K562 (cell line): Measurements from ENCODE around the gene AP4E1. TPM values are rescaled to one million over a fixed set of nuclear protein-coding genes. Genes with fewer than 3 reads are reported as not detected.

Source experiments
- ATAC-seq: fragments of 200-7000 bp; cut with Tn5 transposase; 3 replicates; pipeline ENCODE4 v1.9.1; 2020; ENCODE audit warnings: moderate library complexity
- BruUV-seq: library from RNA; stranded (reverse); fragments of 400-500 nt; replicated peaks from 2 replicates; lab custom pipeline; 2021; lab: Mats Ljungman, UMichigan
- CTCF ChIA-PET: fragments of 300-600 bp; formaldehyde crosslinking; extraction: SDS; loops from one replicate; lab custom pipeline; 2021; ENCODE audit warnings: low intra/inter-chr PET ratio; lab: Yijun Ruan, JAX
- POLR2A ChIA-PET: fragments of 300-600, 350-650 bp; sonication (Branson Sonifier 250); formaldehyde crosslinking; extraction: SDS; loops from one replicate; lab custom pipeline; 2021; ENCODE audit warnings: antibody characterized with exemption, inconsistent platforms; lab: Yijun Ruan, JAX
- DNase-seq, 4 experiments: peaks; one replicate each; pipeline versions ENCODE4 v3.0.0 to v3.0.0-alpha.2; 2011 to 2018; ENCODE audit warnings: low spot score in 3 of 4, mixed read lengths in 3 of 4; ENCODE audit errors: extremely low read depth in 1 of 4
- FAIRE-seq: peaks from 2 replicates; lab custom pipeline; 2011; peaks lifted over from hg19 to GRCh38; lab: Jason Lieb, UNC
- H2AFZ ChIP-seq: 2 replicates; pipeline ENCODE4 v1.6.0; 2011; ENCODE audit warnings: low read depth, low read length, control low read depth, inconsistent platforms
- H3K27ac ChIP-seq: fragments of 200-600 bp; 3 replicates; pipeline ENCODE4 v1.8.0; 2011; ENCODE audit warnings: low read depth, mild to moderate bottlenecking, control low read depth, inconsistent platforms, low read length, moderate library complexity, mixed read lengths; ENCODE audit errors: extremely low read depth
- H3K27me3 ChIP-seq, 2 experiments: fragments of 300-600 bp in 1 of 2; 2 replicates in 1 of 2; 3 replicates in 1 of 2; pipeline versions ENCODE4 v1.6.0 to v1.8.0; 2011; ENCODE audit warnings: inconsistent platforms in 2 of 2, low read length in 2 of 2, mild to moderate bottlenecking in 1 of 2, mixed read lengths in 1 of 2, moderate library complexity in 1 of 2; ENCODE audit not compliant: control insufficient read depth in 2 of 2, insufficient read depth in 2 of 2
- H3K36me3 ChIP-seq: fragments of 300-600 bp; 3 replicates; pipeline ENCODE4 v1.8.0; 2011; ENCODE audit warnings: mild to moderate bottlenecking, low read length, inconsistent platforms; ENCODE audit not compliant: control insufficient read depth, insufficient read depth
- H3K4me1 ChIP-seq, 2 experiments: fragments of 200-600 bp in 1 of 2; replicated peaks in 1 of 2; 2 replicates in 1 of 2; 3 replicates in 1 of 2; pipeline versions ENCODE4 v1.5.1 to v1.8.0; 2011; ENCODE audit warnings: inconsistent platforms in 2 of 2, low read length in 2 of 2, mild to moderate bottlenecking in 1 of 2, mixed read lengths in 1 of 2, moderate library complexity in 1 of 2; ENCODE audit not compliant: control insufficient read depth in 2 of 2, insufficient read depth in 2 of 2
- H3K4me2 ChIP-seq: 2 replicates; pipeline ENCODE4 v1.6.1; 2011; ENCODE audit warnings: low read length, control low read depth, inconsistent platforms, mixed read lengths; ENCODE audit not compliant: insufficient read depth
- H3K4me3 ChIP-seq: fragments of 200-600 bp; sonication (generic), shearing (Covaris generic); 2 replicates; pipeline ENCODE4 v1.5.1; 2016; ENCODE audit warnings: control low read depth, inconsistent platforms
- H3K79me2 ChIP-seq: fragments of 200-600 bp; 3 replicates; pipeline ENCODE4 v1.8.0; 2011; ENCODE audit warnings: low read length, inconsistent platforms; ENCODE audit not compliant: control insufficient read depth, insufficient read depth
- H3K9ac ChIP-seq, 2 experiments: 2 replicates each; pipeline versions ENCODE4 v1.6.0 to v1.6.1; 2011; ENCODE audit warnings: low read depth in 2 of 2, low read length in 2 of 2, control low read depth in 1 of 2, inconsistent platforms in 1 of 2, mild to moderate bottlenecking in 1 of 2, mixed read lengths in 1 of 2; ENCODE audit not compliant: insufficient read depth in 1 of 2
- H3K9me1 ChIP-seq: one replicate; pipeline ENCODE4 v1.6.0; 2011; ENCODE audit warnings: inconsistent platforms, mild to moderate bottlenecking, low read length, moderate library complexity; ENCODE audit not compliant: control insufficient read depth, insufficient read depth
- H3K9me3 ChIP-seq: replicated peaks from 2 replicates; pipeline ENCODE4 v1.5.1; 2011; ENCODE audit warnings: low read depth, low read length, inconsistent platforms; ENCODE audit not compliant: control insufficient read depth, insufficient read depth
- H4K20me1 ChIP-seq: replicated peaks from 2 replicates; pipeline ENCODE4 v1.6.1; 2011; ENCODE audit warnings: low read length, inconsistent platforms, mixed read lengths; ENCODE audit not compliant: control insufficient read depth, insufficient read depth
- BACH1 ChIP-seq: fragments of 200-800 bp; sonication (Bioruptor generic); IDR thresholded peaks from 2 replicates; pipeline ENCODE4 v1.6.1; 2016; ENCODE audit warnings: missing genetic modification characterization, missing compliant biosample characterization
- C11orf30 ChIP-seq: fragments of 450-650 bp; IDR thresholded peaks from 2 replicates; pipeline ENCODE4 v1.6.1; 2016; ENCODE audit warnings: low read depth, mild to moderate bottlenecking
- ETV6 ChIP-seq, 3 experiments: fragments of 150-350 bp in 1 of 3; sonication (generic) in 1 of 3; formaldehyde crosslinking in 1 of 3; IDR thresholded peaks; 2 replicates each; pipeline versions ENCODE4 v1.6.1 to v1.8.0; 2014 to 2022; ENCODE audit warnings: borderline replicate concordance in 2 of 3, low read depth in 2 of 3, antibody characterized with exemption in 1 of 3, low read length in 1 of 3, mild to moderate bottlenecking in 1 of 3, missing genetic modification reagents in 1 of 3
- KLF6 ChIP-seq: fragments of 250-450 bp; sonication (Bioruptor Pico); IDR thresholded peaks from 2 replicates; pipeline ENCODE4 v1.4.0; 2020; ENCODE audit warnings: mild to moderate bottlenecking, moderate library complexity, borderline replicate concordance
- LARP7 ChIP-seq: fragments of 450-650 bp; IDR thresholded peaks from 2 replicates; pipeline ENCODE4 v1.6.1; 2016
- MAFF ChIP-seq: IDR thresholded peaks from 2 replicates; pipeline ENCODE4 v1.6.1; 2012; ENCODE audit warnings: low read length, improper control_type of control experiment
- MAFG ChIP-seq: fragments of 450-650 bp; conservative IDR thresholded peaks from 2 replicates; pipeline ENCODE4 v1.6.1; 2016; ENCODE audit warnings: missing genetic modification characterization, missing compliant biosample characterization
- MAFK ChIP-seq: IDR thresholded peaks from 2 replicates; pipeline ENCODE4 v1.6.1; 2011; ENCODE audit warnings: low read length, improper control_type of control experiment
- RBM14 ChIP-seq: fragments of 200-400 bp; formaldehyde crosslinking; IDR thresholded peaks from 2 replicates; pipeline ENCODE4 v1.6.1; 2018; ENCODE audit warnings: low read depth, mild to moderate bottlenecking, low read length, moderate library complexity, borderline replicate concordance; ENCODE audit not compliant: insufficient read depth
- ZNF212 ChIP-seq: fragments of 450-650 bp; formaldehyde crosslinking; IDR thresholded peaks from 2 replicates; pipeline ENCODE4 v1.4.0; 2020; ENCODE audit warnings: mild to moderate bottlenecking
- ZNF316 ChIP-seq: fragments of 450-650 bp; IDR thresholded peaks from 2 replicates; pipeline ENCODE4 v1.6.1; 2016
- ZNF436 ChIP-seq: fragments of 250-450, 450-650 bp; sonication (Bioruptor Pico); formaldehyde crosslinking; IDR thresholded peaks from 2 replicates; pipeline ENCODE4 v1.7.0; 2020; ENCODE audit warnings: mild to moderate bottlenecking
- WGBS: fragments of 100-300 bp; shearing (Covaris generic); methylation state at CpG from one replicate; pipeline ENCODE4 v1.1.6; 2016; ENCODE audit warnings: low coverage, mixed read lengths; ENCODE audit not compliant: insufficient coverage; ENCODE audit errors: missing lambda C conversion rate; 5-methylcytosine and 5-hydroxymethylcytosine counted together
- in situ Hi-C: fragments of 300-500 bp; cut with MboI; formaldehyde crosslinking; loops from 4 replicates; pipeline ENCODE4 v1.15.0; 2018; ENCODE audit warnings: inconsistent platforms, mixed read lengths
- intact Hi-C: fragments of 100-400 bp; cut with micrococcal nuclease; formaldehyde crosslinking; loops from 2 replicates; pipeline ENCODE4 v1.14.2; 2022
- polyA plus RNA-seq, 8 experiments: library from polyadenylated mRNA; depleted of rRNA in 4 of 8; stranded (reverse) in 5 of 8; unstranded in 3 of 8; fragments of >200 nt; fragmentation: Nextera tagmentation in 2 of 8; fragmentation: Illumina TruSeq in 1 of 8; extraction: Ambion mirVana in 2 of 8; extraction: Trizol in 1 of 8; gene quantifications; 2 replicates each; pipeline versions ENCODE4 v1.2.1 to v1.2.3, GENCODE V29; 2011 to 2014; ENCODE audit warnings: inconsistent platforms in 1 of 8, missing spikeins in 1 of 8
- total RNA-seq, 7 experiments: library from RNA; depleted of rRNA in 6 of 7; stranded (reverse); fragments of >200 nt in 6 of 7; fragmentation: Illumina TruSeq in 2 of 7; extraction: Trizol in 2 of 7; gene quantifications; 2 replicates each; pipeline versions ENCODE4 v1.2.1 to v1.2.3, GENCODE V29; 2011 to 2021; ENCODE audit warnings: low replicate concordance in 1 of 7
- TF ChIP-seq, protein P1 (sequence below), 2 experiments: fragments of 450-650 bp; conservative IDR thresholded peaks; 2 replicates each; pipeline ENCODE4 v1.6.1; 2017; ENCODE audit warnings: mild to moderate bottlenecking in 2 of 2, moderate library complexity in 2 of 2
- TF ChIP-seq, protein P2 (sequence below): sonication (generic); formaldehyde crosslinking; IDR thresholded peaks from 2 replicates; pipeline ENCODE4 v1.8.0; 2023; ENCODE audit warnings: missing genetic modification reagents, mild to moderate bottlenecking, borderline replicate concordance

Gene AP4E1
- total and polyA plus RNA-seq, 9 of the 15 experiments (the other 6 are each of a cell fraction or from before 2014, with no cell fraction given), result 1.3 to 11.5 (median 4.4) TPM

- Histone ChIP-seq H2AFZ (no peak overlapping the region), H3K9ac (no peak overlapping the region), H4K20me1 (no peaks in the 10 kb centered on the region), H3K4me2 (no peak overlapping the region), H3K4me3 (no peak overlapping the region), H3K4me1 (no peaks in the 10 kb centered on the region), H3K36me3 (peaks cover 21% of the 10 kb centered on the region), H3K27ac (no peak overlapping the region), H3K27me3 (no peaks in the 10 kb centered on the region), H3K79me2 (no peaks in the 10 kb centered on the region), H3K9me1 (no peaks in the 10 kb centered on the region), H3K9me3 (no peaks in the 10 kb centered on the region)
- DNase-seq, result no peak
- WGBS, result 70% methylated on average over 4 of the region's 4 CpGs
- BruUV-seq, result no TSS peak
- ATAC-seq, result no peak
- in situ Hi-C loops, result no loop called here
- POLR2A ChIA-PET, result no interaction called here
- FAIRE-seq, result no peak
- CTCF ChIA-PET, result no interaction called here
- intact Hi-C loops, result no loop called here
- peak; percentile 67 for TF ChIP-seq MAFK
- TF ChIP-seq KLF6 (CRISPR knock-in tag), result no peak
- TF ChIP-seq ZNF436 (CRISPR knock-in tag), result no peak
- TF ChIP-seq ZNF316, result peak; percentile 92
- no peak for TF ChIP-seq RBM14
- TF ChIP-seq, protein P1, sequence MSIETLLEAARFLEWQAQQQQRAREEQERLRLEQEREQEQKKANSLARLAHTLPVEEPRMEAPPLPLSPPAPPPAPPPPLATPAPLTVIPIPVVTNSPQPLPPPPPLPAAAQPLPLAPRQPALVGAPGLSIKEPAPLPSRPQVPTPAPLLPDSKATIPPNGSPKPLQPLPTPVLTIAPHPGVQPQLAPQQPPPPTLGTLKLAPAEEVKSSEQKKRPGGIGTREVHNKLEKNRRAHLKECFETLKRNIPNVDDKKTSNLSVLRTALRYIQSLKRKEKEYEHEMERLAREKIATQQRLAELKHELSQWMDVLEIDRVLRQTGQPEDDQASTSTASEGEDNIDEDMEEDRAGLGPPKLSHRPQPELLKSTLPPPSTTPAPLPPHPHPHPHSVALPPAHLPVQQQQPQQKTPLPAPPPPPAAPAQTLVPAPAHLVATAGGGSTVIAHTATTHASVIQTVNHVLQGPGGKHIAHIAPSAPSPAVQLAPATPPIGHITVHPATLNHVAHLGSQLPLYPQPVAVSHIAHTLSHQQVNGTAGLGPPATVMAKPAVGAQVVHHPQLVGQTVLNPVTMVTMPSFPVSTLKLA (conservative IDR thresholded peaks at IDR 0.05), result no peak
- TF ChIP-seq BACH1, result no peak
- TF ChIP-seq, protein P2, sequence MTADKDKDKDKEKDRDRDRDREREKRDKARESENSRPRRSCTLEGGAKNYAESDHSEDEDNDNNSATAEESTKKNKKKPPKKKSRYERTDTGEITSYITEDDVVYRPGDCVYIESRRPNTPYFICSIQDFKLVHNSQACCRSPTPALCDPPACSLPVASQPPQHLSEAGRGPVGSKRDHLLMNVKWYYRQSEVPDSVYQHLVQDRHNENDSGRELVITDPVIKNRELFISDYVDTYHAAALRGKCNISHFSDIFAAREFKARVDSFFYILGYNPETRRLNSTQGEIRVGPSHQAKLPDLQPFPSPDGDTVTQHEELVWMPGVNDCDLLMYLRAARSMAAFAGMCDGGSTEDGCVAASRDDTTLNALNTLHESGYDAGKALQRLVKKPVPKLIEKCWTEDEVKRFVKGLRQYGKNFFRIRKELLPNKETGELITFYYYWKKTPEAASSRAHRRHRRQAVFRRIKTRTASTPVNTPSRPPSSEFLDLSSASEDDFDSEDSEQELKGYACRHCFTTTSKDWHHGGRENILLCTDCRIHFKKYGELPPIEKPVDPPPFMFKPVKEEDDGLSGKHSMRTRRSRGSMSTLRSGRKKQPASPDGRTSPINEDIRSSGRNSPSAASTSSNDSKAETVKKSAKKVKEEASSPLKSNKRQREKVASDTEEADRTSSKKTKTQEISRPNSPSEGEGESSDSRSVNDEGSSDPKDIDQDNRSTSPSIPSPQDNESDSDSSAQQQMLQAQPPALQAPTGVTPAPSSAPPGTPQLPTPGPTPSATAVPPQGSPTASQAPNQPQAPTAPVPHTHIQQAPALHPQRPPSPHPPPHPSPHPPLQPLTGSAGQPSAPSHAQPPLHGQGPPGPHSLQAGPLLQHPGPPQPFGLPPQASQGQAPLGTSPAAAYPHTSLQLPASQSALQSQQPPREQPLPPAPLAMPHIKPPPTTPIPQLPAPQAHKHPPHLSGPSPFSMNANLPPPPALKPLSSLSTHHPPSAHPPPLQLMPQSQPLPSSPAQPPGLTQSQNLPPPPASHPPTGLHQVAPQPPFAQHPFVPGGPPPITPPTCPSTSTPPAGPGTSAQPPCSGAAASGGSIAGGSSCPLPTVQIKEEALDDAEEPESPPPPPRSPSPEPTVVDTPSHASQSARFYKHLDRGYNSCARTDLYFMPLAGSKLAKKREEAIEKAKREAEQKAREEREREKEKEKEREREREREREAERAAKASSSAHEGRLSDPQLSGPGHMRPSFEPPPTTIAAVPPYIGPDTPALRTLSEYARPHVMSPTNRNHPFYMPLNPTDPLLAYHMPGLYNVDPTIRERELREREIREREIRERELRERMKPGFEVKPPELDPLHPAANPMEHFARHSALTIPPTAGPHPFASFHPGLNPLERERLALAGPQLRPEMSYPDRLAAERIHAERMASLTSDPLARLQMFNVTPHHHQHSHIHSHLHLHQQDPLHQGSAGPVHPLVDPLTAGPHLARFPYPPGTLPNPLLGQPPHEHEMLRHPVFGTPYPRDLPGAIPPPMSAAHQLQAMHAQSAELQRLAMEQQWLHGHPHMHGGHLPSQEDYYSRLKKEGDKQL (CRISPR knock-in tag), result no peak
- TF ChIP-seq ZNF212 (CRISPR knock-in tag), result no peak
- TF ChIP-seq MAFF, result peak; percentile 74
- peak; percentile 87 for TF ChIP-seq C11orf30
- TF ChIP-seq LARP7, result no peak
- no peak for TF ChIP-seq ETV6 (IDR thresholded peaks at IDR 0.05; ENCODE audit: borderline replicate concordance in 1 of 2, low read depth in 2 of 2, low read length in 1 of 2)
- no peak for TF ChIP-seq ETV6 (CRISPR knock-in tag; IDR thresholded peaks at IDR 0.05; ENCODE audit: borderline replicate concordance)
- peak; percentile 74 for TF ChIP-seq MAFG (tag)
These were observed 89.0 kb downstream of the AP4E1 start for GRCh38 chr15:50997371-50998051.
